OCI-LY7 (cell line): ENCODE results near the gene DMD.

Experiments used
- EZH2phosphoT487 ChIP-seq: fragments of 200-600 bp; sonication (generic); IDR thresholded peaks from 2 replicates; pipeline ENCODE4 v1.6.1; 2018; ENCODE audit warnings: low read depth, borderline replicate concordance, mild to moderate bottlenecking, mixed run types, antibody characterized with exemption, low read length, moderate library complexity, mixed read lengths
- TF ChIP-seq, protein P1 (sequence below): fragments of 200-600 bp; sonication (generic); conservative IDR thresholded peaks from 2 replicates; pipeline ENCODE4 v1.5.1; 2014; ENCODE audit warnings: mild to moderate bottlenecking, antibody characterized with exemption, low read length, moderate library complexity, mixed read lengths

DNA sequence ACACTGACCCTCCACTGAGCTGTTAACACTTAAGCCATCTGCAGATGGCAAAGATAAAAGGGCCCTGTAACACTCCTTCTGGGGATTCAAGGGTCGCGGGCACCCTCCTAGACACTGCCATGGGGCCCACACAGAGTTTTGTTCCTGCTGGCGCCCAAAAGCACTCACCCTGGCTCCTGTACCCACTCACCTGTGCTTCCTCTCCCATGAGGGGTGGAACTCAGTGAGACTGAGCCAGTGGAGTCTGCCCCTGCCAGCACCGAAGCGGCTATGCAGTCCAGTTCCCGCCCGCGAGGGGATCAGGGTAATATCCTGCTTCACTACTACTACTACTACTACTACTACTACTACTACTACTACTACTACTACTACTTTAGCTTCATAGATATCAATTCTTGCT lies 1827.4 kb downstream of the DMD start:
- TF ChIP-seq, protein P1, sequence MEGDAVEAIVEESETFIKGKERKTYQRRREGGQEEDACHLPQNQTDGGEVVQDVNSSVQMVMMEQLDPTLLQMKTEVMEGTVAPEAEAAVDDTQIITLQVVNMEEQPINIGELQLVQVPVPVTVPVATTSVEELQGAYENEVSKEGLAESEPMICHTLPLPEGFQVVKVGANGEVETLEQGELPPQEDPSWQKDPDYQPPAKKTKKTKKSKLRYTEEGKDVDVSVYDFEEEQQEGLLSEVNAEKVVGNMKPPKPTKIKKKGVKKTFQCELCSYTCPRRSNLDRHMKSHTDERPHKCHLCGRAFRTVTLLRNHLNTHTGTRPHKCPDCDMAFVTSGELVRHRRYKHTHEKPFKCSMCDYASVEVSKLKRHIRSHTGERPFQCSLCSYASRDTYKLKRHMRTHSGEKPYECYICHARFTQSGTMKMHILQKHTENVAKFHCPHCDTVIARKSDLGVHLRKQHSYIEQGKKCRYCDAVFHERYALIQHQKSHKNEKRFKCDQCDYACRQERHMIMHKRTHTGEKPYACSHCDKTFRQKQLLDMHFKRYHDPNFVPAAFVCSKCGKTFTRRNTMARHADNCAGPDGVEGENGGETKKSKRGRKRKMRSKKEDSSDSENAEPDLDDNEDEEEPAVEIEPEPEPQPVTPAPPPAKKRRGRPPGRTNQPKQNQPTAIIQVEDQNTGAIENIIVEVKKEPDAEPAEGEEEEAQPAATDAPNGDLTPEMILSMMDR, result no peak
- TF ChIP-seq EZH2phosphoT487, result no peak
